Adrenal gland (tissue), 12 donors: ENCODE results near the gene SORBS2. TPM values are rescaled to one million over a fixed set of nuclear protein-coding genes. Genes with fewer than 3 reads are reported as not detected.

ENCODE experiments used
- DNase-seq, 7 donors: peaks; one replicate each; pipeline ENCODE4 v3.0.0-alpha.2; 2019 to 2020
- H3K27ac ChIP-seq, 5 donors: fragments of 200-600 bp; sonication (generic) in 4 of 5; 1 replicate in 3 of 5; 2 replicates in 2 of 5; pipeline versions ENCODE4 v1.5.1 to v1.8.0; 2016 to 2020; ENCODE audit warnings: mild to moderate bottlenecking in 1 of 5
- H3K27me3 ChIP-seq: fragments of 200-600 bp; 2 replicates; pipeline ENCODE4 v1.8.0; 2021
- H3K36me3 ChIP-seq, 2 donors: fragments of 200-600 bp; replicated peaks in 1 of 2; 1 replicate in 1 of 2; 2 replicates in 1 of 2; pipeline versions ENCODE4 v1.5.1 to v1.8.0; 2018 to 2022
- H3K4me1 ChIP-seq, 2 donors: fragments of 200-600 bp; replicated peaks in 1 of 2; 1 replicate in 1 of 2; 2 replicates in 1 of 2; pipeline versions ENCODE4 v1.5.1 to v1.8.0; 2018 to 2021
- H3K4me3 ChIP-seq, 4 donors: fragments of 200-600 bp; sonication (generic) in 3 of 4; one replicate each; pipeline ENCODE4 v1.5.1; 2016 to 2018
- H3K9me3 ChIP-seq, 3 donors: fragments of 200-600 bp; sonication (generic) in 1 of 3; replicated peaks in 1 of 3; 1 replicate in 2 of 3; 2 replicates in 1 of 3; pipeline versions ENCODE4 v1.5.1 to v1.8.0; 2016 to 2021
- POLR2A ChIP-seq, 2 donors: fragments of 450-650 bp; IDR thresholded peaks; one replicate each; pipeline ENCODE4 v1.6.1; 2017; ENCODE audit warnings: antibody characterized with exemption in 2 of 2, mild to moderate bottlenecking in 2 of 2, moderate library complexity in 1 of 2
- WGBS, 4 donors: extraction: QIAGEN DNeasy Blood & Tissue Kit in 2 of 4; methylation state at CpG; one replicate each; pipeline versions ENCODE4 v1.1.5 to v1.1.7; 2013 to 2017; 5-methylcytosine and 5-hydroxymethylcytosine counted together
- intact Hi-C, 2 donors: fragments of 100-400 bp; cut with DNase I; formaldehyde crosslinking; loops; one replicate each; pipeline versions ENCODE4 v1.14.1 to v1.15.0; 2022 to 2023
- polyA plus RNA-seq, 3 donors: library from polyadenylated mRNA; stranded (reverse); fragments of 200-250 nt in 2 of 3; fragments of 350-450 nt in 1 of 3; fragmentation: Illumina TruSeq in 1 of 3; extraction: RNeasy Lipid Tissue Mini Kit (QIAGEN cat#74804) in 1 of 3; gene quantifications; one replicate each; pipeline ENCODE4 v1.2.3, GENCODE V29; 2013 to 2014
- total RNA-seq, 9 donors: library from RNA; depleted of rRNA in 4 of 9; stranded (reverse); fragments of >200 nt in 4 of 9; fragments of 120-200 nt in 1 of 9; fragmentation: NEBNext Ultra II Directional in 1 of 9; extraction: Animal tissue kit (Norgen Biotek cat#: 25700) in 1 of 9; gene quantifications; one replicate each; pipeline versions ENCODE4 v1.1.0 to v1.2.4, GENCODE V29; 2013 to 2023
- TF ChIP-seq, protein P1 (sequence below), 6 experiments: fragments of 450-650 bp in 4 of 6; fragments of 200-600 bp in 2 of 6; sonication (generic) in 1 of 6; IDR thresholded peaks; 1 replicate in 5 of 6; 2 replicates in 1 of 6; pipeline versions ENCODE4 v1.5.1 to v1.8.0; 2016 to 2021; ENCODE audit warnings: antibody characterized with exemption in 6 of 6, mild to moderate bottlenecking in 2 of 6, moderate library complexity in 1 of 6
- donor health status: healthy with polysubstance abuse.
- donor health status: Bipolar disorder and iron deficiency.
- donor health status: DM: yes; HTN: yes; CAD: no.
- donor health status: DM: no; HTN: no; CAD: no.
- donor health status: DM: no; HTN: no; CAD: no.
- donor health status: DM: yes; HTN: yes; CAD: no.

Gene SORBS2
- total and polyA plus RNA-seq, 12 donors, result 126 to 875 (median 582) TPM

DNA sequence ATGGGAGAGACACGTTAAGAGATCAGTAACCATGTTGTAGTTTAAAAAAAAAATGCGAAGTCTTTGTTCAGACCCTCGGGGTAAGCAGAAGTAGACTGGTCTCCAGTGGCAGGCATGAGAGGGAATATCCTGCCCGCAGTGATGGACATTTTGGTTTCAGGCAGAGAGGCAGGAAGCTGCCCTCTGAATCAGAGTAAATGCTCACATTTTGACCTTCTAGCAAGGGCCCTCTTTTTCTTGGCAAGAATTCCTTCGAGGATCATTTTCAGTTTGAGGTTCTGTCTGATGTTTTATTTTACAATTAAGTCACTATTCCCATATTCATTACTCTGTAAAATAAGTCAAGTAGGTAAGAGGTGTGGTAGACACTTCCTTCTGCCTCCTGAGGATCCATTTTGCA, 28.4 kb downstream of the SORBS2 start:
- Histone ChIP-seq H3K27me3 (no peaks in the 10 kb centered on the region), H3K36me3 (no peaks in the 10 kb centered on the region), H3K27ac (peak overlapping the region in 2 of 5 donors; percentile 29 to 40), H3K4me3 (no peak overlapping the region), H3K4me1 (peaks cover 11 to 18% of the 10 kb centered on the region in 2 donors), H3K9me3 (no peaks in the 10 kb centered on the region)
- TF ChIP-seq, protein P1, sequence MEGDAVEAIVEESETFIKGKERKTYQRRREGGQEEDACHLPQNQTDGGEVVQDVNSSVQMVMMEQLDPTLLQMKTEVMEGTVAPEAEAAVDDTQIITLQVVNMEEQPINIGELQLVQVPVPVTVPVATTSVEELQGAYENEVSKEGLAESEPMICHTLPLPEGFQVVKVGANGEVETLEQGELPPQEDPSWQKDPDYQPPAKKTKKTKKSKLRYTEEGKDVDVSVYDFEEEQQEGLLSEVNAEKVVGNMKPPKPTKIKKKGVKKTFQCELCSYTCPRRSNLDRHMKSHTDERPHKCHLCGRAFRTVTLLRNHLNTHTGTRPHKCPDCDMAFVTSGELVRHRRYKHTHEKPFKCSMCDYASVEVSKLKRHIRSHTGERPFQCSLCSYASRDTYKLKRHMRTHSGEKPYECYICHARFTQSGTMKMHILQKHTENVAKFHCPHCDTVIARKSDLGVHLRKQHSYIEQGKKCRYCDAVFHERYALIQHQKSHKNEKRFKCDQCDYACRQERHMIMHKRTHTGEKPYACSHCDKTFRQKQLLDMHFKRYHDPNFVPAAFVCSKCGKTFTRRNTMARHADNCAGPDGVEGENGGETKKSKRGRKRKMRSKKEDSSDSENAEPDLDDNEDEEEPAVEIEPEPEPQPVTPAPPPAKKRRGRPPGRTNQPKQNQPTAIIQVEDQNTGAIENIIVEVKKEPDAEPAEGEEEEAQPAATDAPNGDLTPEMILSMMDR (IDR thresholded peaks at IDR 0.05), result no peak
- no peak for TF ChIP-seq POLR2A (IDR thresholded peaks at IDR 0.05)
- intact Hi-C loops, result loop anchor here in 1 of 2 donors (10.0 kb wide), 1 partner anchor 241 kb away; no protein-coding TSS in a partner anchor
- 30 to 46% (median 37%) methylated on average over 4 to 5 of the region's 5 CpGs for WGBS, 4 donors
- peak in 1 of 7 donors; percentile 25 for DNase-seq

DNA sequence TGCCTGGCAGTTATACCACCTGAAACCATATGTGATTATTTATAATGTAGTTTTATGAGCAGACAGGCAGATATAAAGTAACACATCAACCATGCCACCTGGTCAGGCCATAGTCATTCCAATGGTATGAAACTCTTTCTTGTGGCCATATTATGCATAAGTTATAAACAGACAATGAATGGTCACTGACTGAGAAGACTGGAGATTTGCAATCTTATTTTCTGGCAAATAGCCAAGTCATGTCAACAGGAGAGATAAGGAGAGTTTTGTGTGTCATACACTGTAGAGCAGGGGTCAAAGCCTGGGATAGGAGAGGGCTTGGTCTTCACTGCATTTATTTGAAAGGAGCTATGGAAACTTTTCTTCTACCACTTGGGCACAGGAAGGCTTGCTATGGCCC, 29.5 kb downstream of the SORBS2 start:
- Histone ChIP-seq H3K9me3 (no peaks in the 10 kb centered on the region), H3K27ac (no peak overlapping the region), H3K27me3 (no peaks in the 10 kb centered on the region), H3K4me3 (no peak overlapping the region), H3K36me3 (no peaks in the 10 kb centered on the region), H3K4me1 (peaks cover 11 to 18% of the 10 kb centered on the region in 2 donors)
- intact Hi-C loops, result loop anchor here in 1 of 2 donors (10.0 kb wide), 1 partner anchor 242 kb away; no protein-coding TSS in a partner anchor
- DNase-seq, result no peak
- TF ChIP-seq POLR2A (IDR thresholded peaks at IDR 0.05), result no peak
- TF ChIP-seq, protein P1 (IDR thresholded peaks at IDR 0.05), result no peak

DNA sequence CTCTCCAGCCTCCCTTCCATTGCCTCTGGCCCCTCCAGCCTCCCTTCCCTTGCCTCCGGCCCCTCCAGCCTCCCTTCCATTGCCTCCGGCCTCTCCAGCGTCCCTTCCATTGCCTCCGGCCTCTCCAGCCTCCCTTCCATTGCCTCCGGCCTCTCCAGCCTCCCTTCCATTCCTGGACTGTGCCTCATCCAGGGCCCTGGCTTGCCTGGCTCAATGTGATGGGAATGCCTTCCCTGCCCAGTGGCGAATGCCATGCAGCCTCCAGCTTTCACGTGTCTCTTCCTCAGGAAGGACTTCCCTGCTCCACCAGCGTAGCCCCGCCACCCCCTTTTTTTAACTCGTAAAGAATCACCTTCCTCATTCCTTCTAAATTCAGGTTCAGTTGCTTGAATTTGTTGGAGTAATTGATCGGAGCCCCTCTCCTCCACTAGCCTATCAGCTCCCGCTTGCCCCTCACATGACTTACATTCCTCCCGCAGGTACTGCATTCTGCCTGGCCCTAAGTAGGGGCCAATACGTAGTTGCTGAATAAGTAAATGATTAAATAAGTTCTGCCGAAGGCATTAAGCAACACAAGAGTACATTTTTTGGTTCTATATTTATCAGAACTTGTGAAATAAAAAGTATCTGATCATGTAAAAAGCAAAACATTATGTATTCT, 30.3 kb downstream of the SORBS2 start:
- intact Hi-C loops, result loop anchor here in 1 of 2 donors (10.0 kb wide), 1 partner anchor 243 kb away; no protein-coding TSS in a partner anchor
- no peak overlapping the region for H3K27ac ChIP-seq
- H3K4me1 ChIP-seq, result peaks cover 11 to 18% of the 10 kb centered on the region in 2 donors
- H3K9me3 ChIP-seq, result no peaks in the 10 kb centered on the region
- TF ChIP-seq POLR2A (IDR thresholded peaks at IDR 0.05), result no peak
- TF ChIP-seq, protein P1 (IDR thresholded peaks at IDR 0.05), result no peak
- no peak for DNase-seq
- no peaks in the 10 kb centered on the region for H3K27me3 ChIP-seq
- H3K4me3 ChIP-seq, result no peak overlapping the region
- no peaks in the 10 kb centered on the region for H3K36me3 ChIP-seq
- WGBS, 4 donors, result 83 to 88% (median 86%) methylated on average over 13 to 14 of the region's 15 CpGs

DNA sequence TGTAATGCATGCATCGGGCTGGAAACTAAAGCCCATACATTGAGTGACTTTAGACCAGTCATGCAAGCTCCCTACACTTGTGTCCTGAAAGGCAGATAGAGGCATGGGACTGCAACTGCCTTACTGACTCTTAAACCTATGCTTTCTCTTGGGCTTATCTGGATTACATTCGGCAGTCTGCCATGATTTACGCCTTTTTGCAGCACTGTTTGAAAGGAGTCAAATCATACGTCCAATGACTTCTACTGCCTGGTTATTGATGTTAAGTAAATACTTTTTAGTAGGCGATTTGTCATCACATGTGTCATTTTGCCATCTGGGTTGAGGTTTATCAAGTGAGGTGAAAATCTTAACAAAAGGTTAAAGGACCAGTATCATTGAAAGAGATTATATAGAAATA, 31.5 kb downstream of the SORBS2 start:
- 79 to 88% (median 84%) methylated on average over 5 of the region's 5 CpGs for WGBS, 4 donors
- TF ChIP-seq, protein P1 (IDR thresholded peaks at IDR 0.05), result no peak
- TF ChIP-seq POLR2A (IDR thresholded peaks at IDR 0.05), result no peak
- Histone ChIP-seq H3K4me1 (peaks cover 11 to 27% of the 10 kb centered on the region in 2 donors), H3K9me3 (no peaks in the 10 kb centered on the region), H3K27ac (no peak overlapping the region), H3K36me3 (no peaks in the 10 kb centered on the region), H3K27me3 (no peaks in the 10 kb centered on the region), H3K4me3 (no peak overlapping the region)
- intact Hi-C loops, result loop anchor here in 1 of 2 donors (10.0 kb wide), 1 partner anchor 244 kb away; no protein-coding TSS in a partner anchor
- no peak for DNase-seq
